KMS-11 (cell line): ENCODE measurements around the gene GBX1.

ENCODE experiments used
- H2AFZ ChIP-seq: fragments of 200-600 bp; sonication (generic); 2 replicates; pipeline ENCODE4 v1.6.1; 2016; ENCODE audit warnings: antibody characterized with exemption, mixed run types, low read depth
- H3K27ac ChIP-seq: fragments of 200-600 bp; sonication (generic); 2 replicates; pipeline ENCODE4 v1.6.1; 2016; ENCODE audit warnings: mild to moderate bottlenecking, mixed run types
- H3K27me3 ChIP-seq: fragments of 200-600 bp; sonication (generic); 2 replicates; pipeline ENCODE4 v1.6.1; 2017; ENCODE audit warnings: mild to moderate bottlenecking, low read depth, mixed run types, moderate library complexity; ENCODE audit not compliant: insufficient read depth
- H3K36me3 ChIP-seq: fragments of 200-600 bp; sonication (generic); 2 replicates; pipeline ENCODE4 v1.6.1; 2017; ENCODE audit warnings: mild to moderate bottlenecking, mixed run types; ENCODE audit not compliant: insufficient read depth
- H3K4me1 ChIP-seq: fragments of 200-600 bp; sonication (generic); 2 replicates; pipeline ENCODE4 v1.6.1; 2016; ENCODE audit warnings: mild to moderate bottlenecking, low read depth, mixed run types; ENCODE audit not compliant: poor library complexity, severe bottlenecking
- H3K4me2 ChIP-seq: fragments of 200-600 bp; sonication (generic); 2 replicates; pipeline ENCODE4 v1.7.0; 2016; ENCODE audit warnings: mild to moderate bottlenecking, mixed run types
- H3K4me3 ChIP-seq: fragments of 200-600 bp; sonication (generic); IDR thresholded peaks from 2 replicates; pipeline ENCODE4 v1.6.1; 2017; ENCODE audit warnings: low read depth, low read length, mixed read lengths; ENCODE audit not compliant: insufficient read depth
- H3K79me2 ChIP-seq: fragments of 200-600 bp; sonication (generic); 2 replicates; pipeline ENCODE4 v1.6.1; 2016; ENCODE audit warnings: low read depth, mixed run types; ENCODE audit not compliant: insufficient read depth
- H3K9ac ChIP-seq: fragments of 200-600 bp; sonication (generic); 2 replicates; pipeline ENCODE4 v1.6.1; 2016; ENCODE audit warnings: mild to moderate bottlenecking, mixed run types
- H4K20me1 ChIP-seq: fragments of 200-600 bp; sonication (generic); 2 replicates; pipeline ENCODE4 v1.6.1; 2016; ENCODE audit warnings: mild to moderate bottlenecking, mixed run types; ENCODE audit not compliant: insufficient read depth
- TF ChIP-seq, protein P1 (sequence below): fragments of 200-600 bp; sonication (generic); conservative IDR thresholded peaks from 2 replicates; pipeline ENCODE4 v1.6.1; 2017; ENCODE audit warnings: low read depth, mild to moderate bottlenecking, antibody characterized with exemption, low read length, moderate library complexity, mixed read lengths

GBX1 gene

DNA sequence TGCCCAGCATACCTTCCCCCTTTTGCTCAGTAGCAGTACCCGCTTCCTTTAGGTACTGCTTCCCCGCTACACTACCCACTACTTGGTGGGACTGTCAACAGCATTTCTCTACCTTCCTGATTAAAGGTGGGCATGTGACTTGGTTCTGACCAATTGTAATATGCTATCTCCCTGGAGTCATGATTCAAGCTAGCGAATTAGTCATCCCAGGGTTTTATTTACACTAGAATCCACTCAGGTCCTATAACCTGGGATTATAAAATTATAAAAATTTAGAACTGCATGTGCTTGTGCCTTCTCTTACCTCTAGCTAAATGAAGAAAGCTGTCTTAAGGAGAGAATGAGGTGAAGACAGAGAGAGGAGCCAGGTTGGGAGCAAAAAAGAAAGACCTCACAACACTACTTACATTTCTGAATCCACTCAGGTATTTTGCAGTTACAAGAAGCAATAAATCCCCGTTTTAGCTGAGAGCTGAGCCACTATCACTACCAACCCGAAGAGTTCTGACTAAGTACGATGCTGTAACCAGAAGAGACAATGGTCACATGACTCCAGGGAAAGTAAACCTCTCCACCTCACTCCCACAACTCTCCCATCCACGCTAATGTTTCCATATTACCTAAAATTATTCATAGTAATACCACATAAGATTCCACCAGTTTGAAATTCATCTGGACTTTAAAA is 9.7 kb downstream of the GBX1 start:
- no peak overlapping the region for H3K9ac ChIP-seq
- H4K20me1 ChIP-seq, result no peaks in the 10 kb centered on the region
- no peak overlapping the region for H2AFZ ChIP-seq
- TF ChIP-seq, protein P1, sequence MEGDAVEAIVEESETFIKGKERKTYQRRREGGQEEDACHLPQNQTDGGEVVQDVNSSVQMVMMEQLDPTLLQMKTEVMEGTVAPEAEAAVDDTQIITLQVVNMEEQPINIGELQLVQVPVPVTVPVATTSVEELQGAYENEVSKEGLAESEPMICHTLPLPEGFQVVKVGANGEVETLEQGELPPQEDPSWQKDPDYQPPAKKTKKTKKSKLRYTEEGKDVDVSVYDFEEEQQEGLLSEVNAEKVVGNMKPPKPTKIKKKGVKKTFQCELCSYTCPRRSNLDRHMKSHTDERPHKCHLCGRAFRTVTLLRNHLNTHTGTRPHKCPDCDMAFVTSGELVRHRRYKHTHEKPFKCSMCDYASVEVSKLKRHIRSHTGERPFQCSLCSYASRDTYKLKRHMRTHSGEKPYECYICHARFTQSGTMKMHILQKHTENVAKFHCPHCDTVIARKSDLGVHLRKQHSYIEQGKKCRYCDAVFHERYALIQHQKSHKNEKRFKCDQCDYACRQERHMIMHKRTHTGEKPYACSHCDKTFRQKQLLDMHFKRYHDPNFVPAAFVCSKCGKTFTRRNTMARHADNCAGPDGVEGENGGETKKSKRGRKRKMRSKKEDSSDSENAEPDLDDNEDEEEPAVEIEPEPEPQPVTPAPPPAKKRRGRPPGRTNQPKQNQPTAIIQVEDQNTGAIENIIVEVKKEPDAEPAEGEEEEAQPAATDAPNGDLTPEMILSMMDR, result no peak
- no peak overlapping the region for H3K4me2 ChIP-seq
- no peaks in the 10 kb centered on the region for H3K27me3 ChIP-seq
- H3K4me3 ChIP-seq, result no peak overlapping the region
- no peaks in the 10 kb centered on the region for H3K79me2 ChIP-seq
- H3K27ac ChIP-seq, result no peak overlapping the region
- H3K36me3 ChIP-seq, result no peaks in the 10 kb centered on the region
- no peaks in the 10 kb centered on the region for H3K4me1 ChIP-seq

DNA sequence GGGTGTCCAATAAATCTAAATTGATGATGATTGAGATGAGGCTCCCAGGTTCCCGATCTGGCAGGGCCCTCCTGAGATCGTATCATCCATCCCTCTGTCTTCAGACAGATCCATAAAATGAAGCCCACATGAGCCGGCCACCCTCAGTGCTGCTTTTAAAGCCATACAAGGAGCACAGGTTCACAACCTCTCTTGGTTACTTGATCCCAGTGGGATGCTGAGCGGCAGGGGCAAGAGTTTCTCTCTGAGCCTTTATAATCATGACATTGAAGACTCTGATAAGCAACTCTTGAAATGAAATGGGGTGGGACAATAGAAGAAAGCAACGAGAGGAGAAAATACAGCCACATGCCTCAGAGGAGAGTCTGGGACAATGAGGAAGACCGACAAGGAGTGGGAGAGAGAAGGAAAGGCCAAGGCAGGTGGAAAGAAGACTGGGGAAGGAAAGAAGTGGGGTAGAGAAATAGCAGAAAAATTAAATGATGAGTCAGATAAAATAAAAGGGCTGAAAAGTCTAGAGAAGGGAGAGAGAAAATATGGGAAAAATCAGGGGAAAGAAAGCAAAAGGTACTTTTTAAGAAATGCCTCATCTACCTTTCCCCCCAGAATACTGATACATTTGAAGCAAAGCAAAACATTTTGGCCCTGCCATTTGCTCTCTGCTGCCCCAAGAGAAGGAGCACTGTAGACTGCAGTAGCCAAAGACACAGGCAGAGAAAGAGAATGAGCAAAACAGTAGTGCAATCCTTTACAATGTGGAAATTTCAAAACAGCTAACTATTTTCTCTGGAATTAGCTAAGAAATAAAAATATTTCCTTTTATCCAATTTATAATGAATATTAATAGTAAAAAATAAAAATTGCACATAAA is 14.6 kb downstream of the GBX1 start:
- Histone ChIP-seq H3K9ac (no peak overlapping the region), H3K27ac (no peak overlapping the region), H3K36me3 (no peaks in the 10 kb centered on the region), H3K4me1 (no peaks in the 10 kb centered on the region), H3K4me3 (no peak overlapping the region), H2AFZ (no peak overlapping the region), H3K4me2 (no peak overlapping the region), H3K27me3 (no peaks in the 10 kb centered on the region; the same call in 1 of the 2 replicates), H4K20me1 (no peaks in the 10 kb centered on the region), H3K79me2 (no peaks in the 10 kb centered on the region)
- TF ChIP-seq, protein P1, result no peak

DNA sequence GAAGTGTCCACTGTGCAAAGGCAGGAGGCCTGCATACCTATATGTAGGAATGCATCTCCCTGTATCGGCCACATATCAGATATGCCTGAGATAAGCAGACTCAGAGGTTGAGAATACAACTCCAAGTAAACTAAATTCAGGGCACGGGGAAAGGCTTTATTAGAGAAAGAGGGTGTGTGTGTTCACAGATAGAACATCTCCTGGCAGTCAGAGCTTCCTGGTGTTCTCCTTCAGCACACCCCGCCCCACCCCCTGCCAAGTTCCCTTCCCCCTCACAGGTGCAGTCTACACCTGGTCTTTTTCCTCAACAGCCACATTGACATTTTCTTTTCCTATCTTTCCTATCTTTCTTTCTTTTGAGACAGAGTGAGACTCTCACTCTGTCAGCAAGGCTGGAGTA is 17.1 kb downstream of the GBX1 start:
- TF ChIP-seq, protein P1, result no peak
- H3K4me3 ChIP-seq, result no peak overlapping the region
- no peaks in the 10 kb centered on the region for H3K4me1 ChIP-seq
- H4K20me1 ChIP-seq, result no peaks in the 10 kb centered on the region
- H3K36me3 ChIP-seq, result no peaks in the 10 kb centered on the region
- no peak overlapping the region for H2AFZ ChIP-seq
- H3K79me2 ChIP-seq, result no peaks in the 10 kb centered on the region
- no peak overlapping the region for H3K4me2 ChIP-seq
- H3K9ac ChIP-seq, result no peak overlapping the region
- H3K27ac ChIP-seq, result no peak overlapping the region
- H3K27me3 ChIP-seq, result no peaks in the 10 kb centered on the region; the same call in 1 of the 2 replicates

DNA sequence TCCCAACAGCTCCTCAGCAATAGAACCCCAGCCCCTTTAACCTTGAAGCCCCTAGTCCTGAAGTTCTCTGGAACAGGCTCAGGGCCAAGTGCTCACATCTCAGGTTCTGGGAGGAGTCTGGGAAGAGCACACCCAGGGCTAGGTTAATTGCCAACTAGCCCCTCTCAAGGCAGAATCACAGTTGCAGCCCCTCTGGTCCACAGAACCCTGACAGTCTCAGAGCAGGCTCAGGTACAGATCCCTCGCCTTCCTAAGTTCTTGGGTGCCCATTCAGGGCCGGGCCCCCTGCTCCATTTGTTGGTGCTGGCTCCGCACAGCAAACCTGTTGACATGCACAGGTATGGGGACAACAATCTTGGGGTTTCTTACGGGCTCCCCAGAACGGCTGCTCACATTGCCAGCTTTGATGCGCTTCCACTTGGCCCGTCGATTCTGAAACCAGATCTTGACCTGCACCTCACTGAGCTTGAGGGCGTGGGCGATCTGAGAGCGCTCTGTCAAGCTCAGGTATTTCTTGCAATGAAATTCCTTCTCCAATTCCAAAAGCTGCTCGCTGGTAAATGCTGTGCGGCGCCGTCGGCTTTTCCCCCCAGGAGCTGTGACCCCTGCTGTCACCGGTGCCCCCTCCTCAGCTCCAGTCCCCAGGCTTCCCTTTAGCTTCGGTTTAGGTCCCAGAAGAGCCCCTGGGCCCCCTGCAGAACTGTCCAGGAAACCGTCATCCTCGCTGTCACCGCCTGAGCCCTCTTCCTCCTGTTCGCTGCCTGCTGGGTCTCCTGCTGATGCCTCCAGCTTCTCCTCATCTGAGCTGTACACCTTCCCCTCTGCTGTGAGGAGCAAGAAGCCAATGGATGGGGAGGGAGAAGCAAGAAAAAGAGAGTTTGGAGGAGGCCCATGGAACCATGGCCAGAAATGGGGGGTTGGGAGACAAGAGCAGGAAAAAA is 18.9 kb downstream of the GBX1 start:
- Histone ChIP-seq H3K4me3 (no peak overlapping the region), H3K79me2 (no peaks in the 10 kb centered on the region), H3K4me2 (no peak overlapping the region), H3K27me3 (no peaks in the 10 kb centered on the region; the same call in 1 of the 2 replicates), H3K4me1 (no peaks in the 10 kb centered on the region), H3K27ac (no peak overlapping the region), H4K20me1 (no peaks in the 10 kb centered on the region), H2AFZ (no peak overlapping the region), H3K9ac (no peak overlapping the region), H3K36me3 (no peaks in the 10 kb centered on the region)
- TF ChIP-seq, protein P1, result no peak
